Measurements from ENCODE around the gene MAP4.
A peak's percentile ranks its signal among the peaks of the same experiment; 100 is the strongest.

The MAP4 gene

DNA sequence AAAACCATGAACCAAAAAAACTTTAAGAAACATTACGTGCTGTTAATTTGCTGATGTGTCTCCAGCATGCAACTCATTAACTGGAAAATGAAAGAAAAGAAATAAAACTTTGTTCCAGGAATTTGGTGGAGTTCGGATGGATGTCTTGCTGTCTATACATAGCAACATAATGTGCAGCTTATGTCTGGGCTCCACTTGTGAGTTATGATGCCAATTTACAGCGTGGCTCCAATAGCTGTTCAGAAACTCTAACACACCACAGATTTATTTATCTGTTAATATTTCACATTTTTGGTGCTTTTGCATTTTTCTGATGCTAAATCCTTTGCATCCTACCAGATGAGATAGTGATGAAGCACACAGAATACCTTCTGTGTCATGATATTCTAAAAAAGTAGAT lies 45.1 kb downstream of the MAP4 start:
- no peak for DNase-seq (ENCODE audit: low read depth, low spot score)

DNA sequence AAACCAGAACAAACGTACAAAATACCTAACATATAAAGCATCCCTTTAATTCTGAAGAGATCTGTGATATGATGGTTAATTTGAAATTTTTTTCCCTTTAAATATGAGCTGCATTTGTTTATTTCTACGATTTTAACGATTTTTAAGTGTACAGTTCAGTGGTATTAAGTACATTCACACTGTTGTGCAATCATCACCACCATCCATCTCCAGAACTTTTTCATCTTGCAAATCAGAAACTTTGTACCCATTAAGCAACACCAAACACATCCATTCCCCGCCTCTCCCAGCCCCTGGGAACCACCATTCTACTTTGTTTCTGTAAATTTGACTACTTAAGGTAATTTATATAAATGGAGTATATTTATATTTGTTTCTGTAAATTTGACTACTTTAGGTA lies 51.5 kb downstream of the MAP4 start:
- no peak for DNase-seq (ENCODE audit: low read depth, low spot score)

DNA sequence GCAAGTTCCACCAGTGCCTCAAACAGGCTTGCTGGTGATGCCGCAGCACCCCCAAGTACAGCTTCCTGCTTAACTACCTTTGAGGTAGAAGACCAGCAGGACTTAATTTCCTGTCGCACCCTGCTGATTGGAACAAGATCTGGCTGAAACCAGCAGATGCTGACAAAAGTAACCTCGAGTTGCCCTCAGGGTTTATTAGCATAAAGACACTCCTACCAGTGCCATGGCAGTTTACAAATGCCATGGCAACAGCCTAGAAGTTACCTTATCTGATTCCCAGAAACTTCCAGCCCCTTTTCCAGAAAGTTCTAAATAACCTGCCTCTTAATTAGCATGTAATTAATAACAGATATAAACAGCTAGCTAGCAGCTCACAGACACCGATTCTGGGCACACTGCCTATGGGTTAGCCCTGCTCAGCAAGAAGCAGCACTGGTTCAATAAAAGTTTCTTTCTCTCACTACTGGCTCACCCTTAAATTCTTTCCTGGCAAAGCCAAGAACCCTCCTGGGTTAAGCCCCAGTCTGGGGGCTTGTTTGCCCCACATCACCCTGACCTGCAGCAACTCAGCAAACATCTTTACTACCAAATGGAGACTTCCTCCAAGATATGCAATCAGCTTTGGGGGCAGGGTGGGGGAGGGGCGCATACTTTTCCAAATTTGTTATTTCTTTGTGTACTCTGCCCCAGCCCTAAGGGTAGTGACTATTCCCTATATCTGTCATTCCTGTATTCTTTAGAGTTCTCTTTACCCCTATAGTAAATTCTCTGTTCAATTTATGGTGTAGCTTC lies 54.2 kb downstream of the MAP4 start:
- peak; percentile 77 for DNase-seq (ENCODE audit: low read depth, low spot score)

DNA sequence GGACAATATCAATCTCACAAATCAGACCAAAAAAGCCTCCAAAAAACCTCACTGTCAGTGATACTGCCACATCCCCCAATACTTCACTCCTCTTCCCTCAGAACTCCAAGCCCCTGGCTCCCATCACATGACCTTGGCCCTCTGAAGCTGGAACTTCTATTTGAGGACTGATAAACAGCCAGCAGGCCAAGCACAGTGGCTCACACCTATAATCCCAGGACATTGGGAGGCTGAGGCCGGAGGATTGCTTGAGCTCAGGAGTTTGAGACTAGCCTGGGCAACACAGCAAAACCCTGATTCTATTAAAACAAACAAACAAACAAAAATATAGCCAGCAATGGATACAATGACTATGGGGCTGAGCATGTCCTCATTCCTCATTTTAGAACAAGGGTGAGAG lies 55.2 kb downstream of the MAP4 start:
- DNase-seq (ENCODE audit: low read depth, low spot score): no peak

DNA sequence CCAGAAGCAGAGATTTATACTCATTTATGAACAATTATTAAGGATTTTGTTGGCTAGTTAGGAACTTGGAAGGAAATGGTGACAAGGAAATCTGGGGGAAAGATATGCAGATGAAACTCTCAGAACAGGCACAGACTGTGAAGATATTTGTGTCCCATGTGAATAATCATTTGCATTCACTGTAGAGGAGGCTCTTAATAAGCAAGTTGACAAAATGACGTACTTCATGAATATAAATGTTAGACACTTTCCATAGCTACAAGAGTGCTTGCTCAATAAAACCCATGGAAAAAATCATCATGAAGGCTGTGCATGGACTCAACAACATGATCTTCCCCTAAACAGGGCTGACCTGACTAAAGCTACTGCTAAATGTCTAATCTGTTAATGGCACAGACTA lies 59.7 kb downstream of the MAP4 start:
- no peak for DNase-seq (ENCODE audit: low read depth, low spot score)

DNA sequence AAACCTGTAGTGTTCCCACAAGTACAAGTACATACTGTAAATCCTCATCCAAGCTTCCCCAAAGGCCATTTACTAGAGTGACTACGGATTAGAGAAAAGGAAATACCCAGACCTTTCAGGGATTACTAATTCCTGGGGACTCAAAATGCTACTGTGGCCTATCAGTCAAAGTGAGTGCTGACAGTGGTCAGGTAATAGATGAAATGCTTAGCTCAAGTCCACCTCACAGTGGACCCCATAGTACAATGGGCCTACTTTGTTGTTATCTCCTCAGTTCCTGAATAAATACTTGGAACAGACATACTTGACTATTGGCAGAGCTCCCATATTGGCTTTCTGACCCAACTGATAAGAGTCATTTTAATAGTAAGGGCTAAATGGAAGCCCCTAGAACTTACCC lies 61.6 kb downstream of the MAP4 start:
- DNase-seq (ENCODE audit: low read depth, low spot score): no peak

DNA sequence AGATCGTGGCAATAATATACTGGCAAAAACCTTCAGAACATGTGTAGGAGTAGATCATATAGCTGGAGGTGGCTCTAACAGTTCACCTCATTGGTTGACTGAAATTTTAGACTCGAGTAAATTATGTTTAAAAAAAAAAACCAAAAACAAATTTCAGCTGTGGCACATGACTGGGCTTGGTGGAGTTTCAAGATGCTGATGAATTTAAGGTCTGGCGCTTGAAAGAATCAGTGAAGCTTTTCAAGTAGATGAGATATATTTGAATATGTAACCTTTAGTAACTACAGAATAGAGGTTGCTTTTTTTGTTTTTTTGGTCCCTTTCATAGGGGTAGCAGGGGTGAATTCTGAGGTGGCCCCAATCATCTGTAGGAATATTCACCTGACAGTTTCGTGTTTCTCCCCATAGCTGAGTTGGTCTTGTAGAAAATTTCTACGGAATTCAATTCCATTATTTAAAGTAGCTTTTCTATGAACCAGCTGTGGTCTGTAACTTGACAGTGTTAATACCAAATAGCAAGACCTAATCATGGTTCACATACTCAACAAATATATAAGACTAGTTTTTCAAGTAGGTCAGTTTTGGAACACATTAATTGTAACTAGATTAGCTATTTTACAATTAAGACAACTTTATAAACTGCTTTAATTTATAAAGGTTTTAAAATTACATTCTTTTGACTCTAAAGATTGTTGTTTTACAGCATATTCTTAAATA lies 65.6 kb downstream of the MAP4 start:
- no peak for DNase-seq (ENCODE audit: low read depth, low spot score)

DNA sequence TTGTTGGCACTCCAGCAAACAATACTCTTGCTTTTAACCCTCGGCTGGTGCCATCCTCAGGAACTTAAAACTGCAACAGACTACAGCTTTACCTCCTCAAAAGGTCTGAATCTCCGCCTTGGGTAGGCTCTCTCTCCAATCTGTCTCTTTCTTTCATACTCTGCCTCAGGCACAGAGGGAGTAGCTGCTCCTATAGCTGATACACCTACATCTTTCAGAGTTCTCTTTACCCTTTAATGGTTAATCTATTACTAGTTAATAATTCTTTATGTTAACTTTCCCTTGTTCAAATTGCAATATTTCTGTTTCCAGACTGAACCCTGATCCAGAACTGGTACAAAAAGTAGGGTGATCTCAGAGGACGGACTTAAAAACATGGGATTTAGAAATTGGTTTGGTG lies 66.2 kb downstream of the MAP4 start:
- DNase-seq (ENCODE audit: low read depth, low spot score): no peak

DNA sequence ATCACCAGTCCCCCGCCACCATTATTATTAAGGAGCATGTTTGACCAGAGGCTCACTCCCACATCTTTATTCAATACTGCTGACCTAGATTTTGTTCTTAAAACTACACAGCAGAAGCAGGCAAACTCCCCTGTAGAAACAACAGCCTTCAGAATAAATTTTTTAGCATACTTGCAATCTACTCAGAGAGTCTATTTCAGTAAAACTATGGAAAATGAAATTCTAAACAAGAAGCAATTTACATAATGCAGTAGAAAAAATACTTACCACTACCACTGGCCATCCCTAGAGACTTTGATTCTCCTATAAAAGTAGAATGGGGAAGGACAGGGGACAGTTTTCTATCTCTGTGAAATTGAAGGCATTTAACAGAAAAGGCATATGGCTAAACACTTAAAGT lies 76.0 kb downstream of the MAP4 start:
- no peak for DNase-seq (ENCODE audit: low read depth, low spot score)

DNA sequence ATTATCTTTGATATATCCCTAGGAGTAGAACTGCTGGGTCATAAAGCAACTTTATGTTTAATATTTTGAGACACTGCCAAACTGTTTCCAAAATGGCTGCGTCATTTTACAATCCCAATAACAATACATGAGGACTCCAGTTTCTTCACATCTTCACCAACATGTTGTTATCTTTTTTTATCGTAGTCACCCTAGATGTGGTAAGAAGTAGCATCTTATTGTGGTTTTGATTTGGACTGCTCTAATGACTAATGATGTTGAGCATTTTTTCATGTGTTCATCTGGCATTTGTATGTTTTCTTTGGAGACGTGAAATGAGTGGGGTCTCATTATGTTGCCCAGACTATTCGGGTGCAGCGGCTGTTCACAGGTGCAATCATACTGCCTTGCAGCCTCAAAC lies 83.8 kb downstream of the MAP4 start:
- no peak for DNase-seq (ENCODE audit: low read depth, low spot score)

DNA sequence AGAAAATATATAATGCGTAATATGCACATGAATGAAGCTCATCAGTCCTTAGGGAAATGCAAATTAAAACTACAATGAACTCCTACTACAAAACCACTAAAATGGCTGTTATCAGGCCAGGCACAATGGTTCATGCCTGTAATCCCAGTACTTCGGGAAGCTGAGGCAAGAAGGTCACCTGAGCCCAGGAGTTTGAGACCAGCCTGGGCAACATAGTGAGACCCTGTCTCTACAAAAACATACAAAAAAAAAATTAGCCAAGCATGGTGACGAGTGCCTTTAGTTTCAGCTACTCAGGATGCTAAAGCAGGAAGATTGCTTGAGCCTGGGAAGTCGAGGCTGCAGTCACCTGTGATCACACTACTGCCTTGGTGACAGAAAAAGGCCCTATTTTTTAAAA lies 85.2 kb downstream of the MAP4 start:
- no peak for DNase-seq (ENCODE audit: low read depth, low spot score)

DNA sequence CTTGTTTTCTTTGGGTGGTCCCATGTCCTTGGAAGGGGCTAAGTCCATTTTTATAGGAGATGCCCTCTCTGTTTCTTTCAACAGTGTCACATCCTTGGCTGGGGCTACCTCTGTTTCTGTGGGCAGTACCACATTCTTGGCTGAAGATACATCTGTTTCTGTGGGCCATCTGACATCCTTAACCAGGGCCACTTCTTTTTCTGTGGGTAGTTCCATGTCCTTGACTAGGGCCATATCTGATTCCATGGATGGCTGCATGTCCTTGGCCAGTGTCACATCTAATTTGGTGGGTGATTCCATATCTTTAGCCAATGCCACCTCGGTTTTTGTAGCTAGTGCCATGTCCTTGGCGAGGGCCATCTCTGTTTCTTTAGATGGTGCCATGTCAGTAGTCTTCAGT lies 99.5 kb downstream of the MAP4 start:
- no peak for DNase-seq (ENCODE audit: low read depth, low spot score)

DNA sequence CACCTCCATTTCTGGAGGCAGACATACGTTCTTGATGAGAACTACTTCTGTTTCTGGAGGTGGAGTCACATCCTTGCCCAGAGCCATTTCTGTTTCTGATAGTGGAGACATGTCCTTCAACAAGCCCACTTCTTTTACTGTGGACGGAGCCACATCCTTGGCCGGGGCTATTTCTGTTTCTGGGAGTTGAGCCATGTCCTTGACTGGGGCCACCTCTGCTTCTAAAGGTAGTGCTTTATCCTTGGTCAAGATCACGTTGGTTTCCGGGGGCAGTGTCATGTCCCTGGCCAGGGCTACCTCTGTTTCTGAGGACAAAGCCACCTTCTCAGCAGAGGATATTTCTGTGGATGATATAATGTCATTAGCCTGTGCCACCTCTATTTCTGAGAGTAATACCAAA lies 100.0 kb downstream of the MAP4 start:
- no peak for DNase-seq (ENCODE audit: low read depth, low spot score)

DNA sequence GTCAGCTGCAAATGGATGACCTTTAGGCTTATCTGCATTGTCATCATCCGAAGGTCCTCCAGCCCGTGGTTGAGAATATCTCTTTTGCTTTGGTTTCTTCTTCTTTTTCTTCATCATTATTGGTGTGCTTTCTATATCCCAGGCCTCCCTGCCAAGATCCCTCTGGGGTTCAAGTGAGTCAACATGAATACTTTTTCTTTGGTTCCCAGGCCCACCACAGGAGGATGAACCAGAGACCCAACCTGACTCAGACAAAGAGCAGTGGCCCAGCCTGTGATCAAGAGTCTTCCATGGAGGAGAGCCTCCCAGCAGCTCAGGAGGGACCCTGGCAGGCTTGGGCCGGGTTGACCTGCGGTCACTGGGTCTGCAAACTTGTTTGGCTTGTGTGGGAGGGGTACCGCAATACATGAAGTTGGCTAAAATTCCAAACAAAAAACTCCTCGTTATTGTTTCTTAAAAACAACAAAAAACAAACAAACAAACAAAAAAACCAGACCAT lies 104.2 kb downstream of the MAP4 start:
- DNase-seq (ENCODE audit: low read depth, low spot score): no peak

DNA sequence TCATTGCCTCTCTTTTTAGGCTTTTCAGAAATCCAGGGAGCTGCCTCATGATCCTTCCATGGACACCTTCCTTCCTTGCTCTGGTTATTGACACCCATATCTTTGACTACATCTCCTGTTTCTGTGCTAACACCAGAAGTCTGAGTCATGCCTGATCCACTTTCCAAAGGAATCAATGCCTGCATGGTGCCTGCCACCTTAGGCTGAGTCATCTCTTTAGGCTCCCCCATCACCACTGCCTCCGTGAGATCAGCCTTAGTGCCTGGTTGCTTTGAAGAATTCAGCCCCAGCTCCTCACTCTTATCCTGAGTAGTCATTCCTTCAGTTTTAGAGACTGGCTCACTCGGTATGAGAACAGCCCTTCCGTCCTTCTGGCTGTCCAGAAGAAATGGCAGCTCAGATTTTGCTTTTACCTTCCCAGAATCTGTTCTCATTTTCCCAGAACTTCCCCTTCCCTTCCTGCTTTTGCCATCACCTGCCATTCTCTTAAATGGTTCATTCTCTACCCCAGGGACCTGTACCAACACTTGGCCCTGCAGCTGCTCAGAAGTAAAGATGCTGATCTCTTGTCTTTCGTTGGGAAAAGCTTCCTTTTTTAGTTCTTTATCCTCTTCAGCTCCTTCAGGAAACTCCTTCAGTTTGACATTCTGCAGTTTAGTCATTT lies 105.3 kb downstream of the MAP4 start:
- DNase-seq (ENCODE audit: low read depth, low spot score): peak; percentile 71

DNA sequence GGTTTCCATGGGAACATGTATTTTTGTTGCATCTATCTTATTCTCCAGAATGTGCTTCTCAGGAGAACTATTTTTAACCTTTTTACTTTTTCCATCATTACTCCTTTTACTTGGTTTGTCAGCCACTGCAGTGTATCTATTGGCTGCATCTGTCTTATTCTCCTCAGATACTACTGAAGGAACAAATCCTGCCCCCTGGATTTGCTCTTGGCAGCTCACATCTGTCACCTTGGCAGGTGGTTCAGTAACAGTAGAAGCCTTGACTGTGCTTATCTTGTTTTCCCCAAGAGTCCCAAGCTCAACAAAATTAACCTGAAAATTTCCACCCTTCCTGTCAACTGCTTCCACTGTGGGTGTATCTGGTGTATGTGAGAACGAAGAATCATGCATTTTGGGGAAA lies 106.0 kb downstream of the MAP4 start:
- DNase-seq (ENCODE audit: low read depth, low spot score): no peak

DNA sequence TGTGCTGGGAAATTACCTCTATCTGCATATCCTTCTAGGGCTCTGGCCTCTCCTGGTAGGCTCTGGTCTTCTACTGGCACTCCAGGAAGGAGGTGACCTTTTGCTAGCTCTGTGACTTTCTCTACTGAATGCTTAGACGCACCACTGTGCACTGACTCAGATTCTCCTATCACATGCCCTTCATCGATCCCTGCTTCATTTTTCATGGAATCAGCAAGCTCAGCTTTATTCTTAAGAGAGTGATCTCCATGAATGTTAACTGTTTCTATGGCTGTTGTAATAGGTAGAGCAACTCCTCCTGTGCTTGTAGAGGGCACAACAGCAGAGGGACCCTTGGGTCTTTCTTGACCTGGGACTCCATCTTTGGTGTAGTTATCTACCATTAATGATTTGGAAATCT lies 106.6 kb downstream of the MAP4 start:
- DNase-seq (ENCODE audit: low read depth, low spot score): no peak

DNA sequence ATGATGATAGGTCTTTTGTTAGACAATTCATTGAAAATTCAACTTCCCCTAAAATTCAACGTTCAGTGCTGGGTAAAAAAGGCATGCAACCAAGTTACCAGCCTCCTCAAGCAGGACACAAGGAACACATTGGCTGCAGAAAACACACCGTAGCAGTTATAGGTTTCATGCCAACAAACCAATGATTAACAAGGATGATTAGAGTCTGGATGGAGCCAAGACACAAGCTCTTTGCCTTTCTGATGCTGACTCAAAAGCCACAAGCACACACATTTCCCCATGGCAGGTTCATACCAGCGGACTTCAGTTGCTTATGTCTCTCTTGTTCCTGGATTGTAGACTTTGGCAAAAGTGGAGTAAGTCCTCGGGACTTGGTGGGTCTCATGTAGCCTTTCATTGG lies 107.5 kb downstream of the MAP4 start:
- no peak for DNase-seq (ENCODE audit: low read depth, low spot score)

DNA sequence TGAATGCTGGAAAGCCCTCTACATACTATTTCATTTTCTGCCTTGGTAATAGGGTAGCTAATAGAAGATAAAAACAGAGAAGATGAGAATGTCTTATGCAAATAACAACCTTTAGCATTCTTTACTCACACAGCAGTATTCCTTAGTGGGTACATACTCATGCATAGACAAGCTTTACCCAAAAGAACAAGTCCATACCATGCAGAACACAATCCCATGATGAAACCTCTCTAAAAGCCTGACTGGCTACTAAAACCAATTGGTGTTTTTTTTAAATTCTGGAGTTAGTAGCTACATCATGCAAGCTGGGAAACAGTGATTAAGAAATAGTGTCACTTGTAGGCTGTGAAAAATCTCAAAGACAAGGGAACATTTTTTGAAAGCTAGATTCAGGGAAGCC lies 108.4 kb downstream of the MAP4 start:
- no peak for DNase-seq (ENCODE audit: low read depth, low spot score)

DNA sequence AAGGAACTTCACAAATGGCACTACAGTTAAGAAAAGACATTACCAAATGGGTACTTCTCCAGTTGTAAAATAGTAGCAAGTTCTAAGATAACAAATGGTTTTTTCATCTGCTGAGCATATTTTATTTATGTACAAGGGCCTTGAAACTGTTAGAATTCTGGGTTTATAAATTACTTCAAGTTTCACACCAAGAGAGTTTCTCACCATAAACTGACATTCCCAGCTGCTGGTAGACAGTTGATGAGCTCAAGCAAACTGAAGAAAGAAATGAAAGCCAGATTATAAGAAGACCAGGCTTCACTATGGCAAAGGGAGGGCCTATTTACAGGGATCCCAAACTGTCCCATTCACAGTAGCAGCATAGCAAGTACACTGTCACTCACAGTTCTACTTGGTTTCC lies 113.5 kb downstream of the MAP4 start:
- DNase-seq (ENCODE audit: low read depth, low spot score): no peak

DNA sequence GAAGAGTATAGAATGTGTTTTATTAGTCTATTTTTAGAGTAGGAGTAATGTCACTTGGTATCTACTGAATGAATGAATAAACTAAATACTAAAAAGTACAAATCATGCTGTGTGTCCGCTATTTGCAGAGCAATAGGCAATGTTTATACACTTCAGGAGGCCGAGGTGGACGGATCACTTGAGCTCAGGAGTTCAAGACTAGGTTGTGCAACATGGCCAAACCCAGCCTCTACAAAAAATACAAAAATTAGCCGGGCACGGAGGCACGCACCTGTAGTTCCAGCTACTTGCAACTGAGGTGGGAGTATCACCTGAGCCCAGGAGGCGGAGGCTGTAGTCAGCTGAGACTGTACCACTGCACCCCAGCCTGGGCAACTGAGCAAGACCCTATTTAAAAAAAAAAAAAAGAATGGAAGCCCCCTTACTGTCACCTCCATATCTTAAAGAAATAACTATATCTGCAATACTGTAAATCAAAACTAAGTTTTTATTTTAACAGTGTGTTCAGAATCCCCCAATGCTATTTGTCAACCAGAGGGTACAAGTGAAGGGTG lies 114.9 kb downstream of the MAP4 start:
- no peak for DNase-seq (ENCODE audit: low read depth, low spot score)

DNA sequence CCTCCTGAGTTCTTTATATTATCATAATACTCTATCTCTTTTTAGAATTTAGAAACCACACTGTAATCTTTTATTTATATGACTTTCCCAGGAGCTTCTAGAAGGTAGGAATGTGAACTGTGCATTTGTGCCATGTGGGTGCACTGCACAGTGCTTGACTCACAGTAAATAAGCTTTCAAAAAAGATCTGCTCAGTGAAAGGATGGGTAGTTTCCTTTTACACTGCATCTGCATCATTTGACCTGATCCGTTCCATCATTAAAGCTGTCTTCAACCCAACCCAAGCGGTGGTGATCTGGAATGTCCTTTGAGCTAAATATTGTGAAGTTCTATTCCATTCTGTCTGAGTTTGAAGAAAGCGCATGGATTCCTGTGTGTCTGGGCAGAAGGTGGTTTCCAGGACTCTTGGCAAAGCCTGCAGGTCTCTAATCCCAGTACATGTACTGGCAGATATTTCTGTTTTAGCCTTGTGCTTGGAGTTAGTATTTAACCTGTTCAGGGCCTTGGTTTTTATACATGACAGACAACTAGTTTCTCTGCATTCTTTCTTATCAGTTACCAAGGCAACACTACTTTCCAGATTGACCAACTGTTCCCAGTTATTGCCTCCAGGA lies 116.6 kb downstream of the MAP4 start:
- no peak for DNase-seq (ENCODE audit: low read depth, low spot score)
